K562 (cell line): ENCODE measurements around the gene GJA9. TPM values are rescaled to one million over a fixed set of nuclear protein-coding genes. Genes with fewer than 3 reads are reported as not detected.
A peak's percentile ranks its signal among the peaks of the same experiment; 100 is the strongest.

Source experiments
- ATF2 ChIP-seq: sonication (generic); formaldehyde crosslinking; IDR thresholded peaks from 2 replicates; pipeline ENCODE4 v1.8.1; 2022; ENCODE audit warnings: missing genetic modification reagents
- FOXK1 ChIP-seq: sonication (generic); formaldehyde crosslinking; IDR thresholded peaks from 2 replicates; pipeline ENCODE4 v1.8.0; 2022; ENCODE audit warnings: missing genetic modification reagents, mild to moderate bottlenecking, borderline replicate concordance
- GABPA ChIP-seq: fragments of 200-800 bp; sonication (Bioruptor generic); conservative IDR thresholded peaks from 2 replicates; pipeline ENCODE4 v1.6.1; 2016; ENCODE audit warnings: low read depth, missing genetic modification characterization, missing compliant biosample characterization
- ILF3 ChIP-seq: fragments of 450-650 bp; IDR thresholded peaks from 2 replicates; pipeline ENCODE4 v1.6.1; 2018; ENCODE audit warnings: antibody characterized with exemption, mild to moderate bottlenecking, moderate library complexity, borderline replicate concordance
- KHSRP ChIP-seq: fragments of 450-650 bp; IDR thresholded peaks from 2 replicates; pipeline ENCODE4 v1.6.1; 2017
- MCM7 ChIP-seq, 2 experiments: fragments of 450-650 bp; IDR thresholded peaks; 2 replicates each; pipeline ENCODE4 v1.6.1; 2016 to 2018
- NR1H2 ChIP-seq: sonication (generic); formaldehyde crosslinking; IDR thresholded peaks from 2 replicates; pipeline ENCODE4 v1.4.0; 2020; ENCODE audit warnings: mild to moderate bottlenecking, missing genetic modification reagents
- NRF1 ChIP-seq, 2 experiments: fragments of 450-650 bp; IDR thresholded peaks in 1 of 2; conservative IDR thresholded peaks in 1 of 2; 2 replicates each; pipeline ENCODE4 v1.6.1; 2014; ENCODE audit warnings: mild to moderate bottlenecking in 2 of 2
- POLR2B ChIP-seq: fragments of 450-650 bp; IDR thresholded peaks from 2 replicates; pipeline ENCODE4 v1.6.1; 2018; ENCODE audit warnings: low read depth; ENCODE audit not compliant: partially characterized antibody
- PREB ChIP-seq: sonication (generic); formaldehyde crosslinking; IDR thresholded peaks from 2 replicates; pipeline ENCODE4 v1.8.1; 2023; ENCODE audit warnings: mild to moderate bottlenecking, missing genetic modification reagents
- SIN3B ChIP-seq: fragments of 450-650 bp; IDR thresholded peaks from 2 replicates; pipeline ENCODE4 v1.6.1; 2017; ENCODE audit warnings: low read depth, mild to moderate bottlenecking, moderate library complexity
- STAT5A ChIP-seq: IDR thresholded peaks from 2 replicates; pipeline ENCODE4 v1.6.1; 2012; ENCODE audit warnings: low read length, inconsistent platforms, borderline replicate concordance
- ZBTB9 ChIP-seq: fragments of 450-650 bp; formaldehyde crosslinking; IDR thresholded peaks from 2 replicates; pipeline ENCODE4 v1.4.0; 2020; ENCODE audit warnings: mild to moderate bottlenecking, moderate library complexity
- ZEB2 ChIP-seq: fragments of 450-650 bp; IDR thresholded peaks from 2 replicates; pipeline ENCODE4 v1.6.1; 2016
- ZNF165 ChIP-seq: fragments of 250-450 bp; sonication (Bioruptor Pico); IDR thresholded peaks from 2 replicates; pipeline ENCODE4 v1.4.0; 2020; ENCODE audit warnings: borderline replicate concordance
- polyA plus RNA-seq, 8 experiments: library from polyadenylated mRNA; depleted of rRNA in 4 of 8; stranded (reverse) in 5 of 8; unstranded in 3 of 8; fragments of >200 nt; fragmentation: Nextera tagmentation in 2 of 8; fragmentation: Illumina TruSeq in 1 of 8; extraction: Ambion mirVana in 2 of 8; extraction: Trizol in 1 of 8; gene quantifications; 2 replicates each; pipeline versions ENCODE4 v1.2.1 to v1.2.3, GENCODE V29; 2011 to 2014; ENCODE audit warnings: inconsistent platforms in 1 of 8, missing spikeins in 1 of 8
- total RNA-seq, 7 experiments: library from RNA; depleted of rRNA in 6 of 7; stranded (reverse); fragments of >200 nt in 6 of 7; fragmentation: Illumina TruSeq in 2 of 7; extraction: Trizol in 2 of 7; gene quantifications; 2 replicates each; pipeline versions ENCODE4 v1.2.1 to v1.2.3, GENCODE V29; 2011 to 2021; ENCODE audit warnings: low replicate concordance in 1 of 7
- TF ChIP-seq, protein P1 (sequence below), 2 experiments: fragments of 200-800 bp in 1 of 2; sonication (Bioruptor generic) in 1 of 2; sonication (generic) in 1 of 2; formaldehyde crosslinking in 1 of 2; IDR thresholded peaks in 1 of 2; conservative IDR thresholded peaks in 1 of 2; 2 replicates each; pipeline versions ENCODE4 v1.5.0 to v1.6.1; 2016 to 2020; ENCODE audit warnings: missing compliant biosample characterization in 1 of 2, missing genetic modification characterization in 1 of 2, missing genetic modification reagents in 1 of 2
- TF ChIP-seq, protein P2 (sequence below): sonication (generic); formaldehyde crosslinking; IDR thresholded peaks from 2 replicates; pipeline ENCODE4 v1.8.0; 2022; ENCODE audit warnings: mild to moderate bottlenecking, missing genetic modification reagents

GJA9 gene
- total and polyA plus RNA-seq, 9 of the 15 experiments (the other 6 are each of a cell fraction or from before 2014, with no cell fraction given) = not detected

GRCh38 chr1:38859561-38860453 lies 21.6 kb downstream of the GJA9 start, which contains the start of gene RRAGC (continued):
- TF ChIP-seq, protein P1, sequence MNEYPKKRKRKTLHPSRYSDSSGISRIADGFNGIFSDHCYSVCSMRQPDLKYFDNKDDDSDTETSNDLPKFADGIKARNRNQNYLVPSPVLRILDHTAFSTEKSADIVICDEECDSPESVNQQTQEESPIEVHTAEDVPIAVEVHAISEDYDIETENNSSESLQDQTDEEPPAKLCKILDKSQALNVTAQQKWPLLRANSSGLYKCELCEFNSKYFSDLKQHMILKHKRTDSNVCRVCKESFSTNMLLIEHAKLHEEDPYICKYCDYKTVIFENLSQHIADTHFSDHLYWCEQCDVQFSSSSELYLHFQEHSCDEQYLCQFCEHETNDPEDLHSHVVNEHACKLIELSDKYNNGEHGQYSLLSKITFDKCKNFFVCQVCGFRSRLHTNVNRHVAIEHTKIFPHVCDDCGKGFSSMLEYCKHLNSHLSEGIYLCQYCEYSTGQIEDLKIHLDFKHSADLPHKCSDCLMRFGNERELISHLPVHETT (CRISPR knock-in tag; conservative IDR thresholded peaks at IDR 0.05 in 1 of 2, IDR thresholded peaks at IDR 0.05 in 1 of 2) = peak in 1 of 2 experiments; percentile 92; a peak in 2 of 4 replicates
- TF ChIP-seq KHSRP = no peak
- TF ChIP-seq POLR2B = peak; percentile 18
- no peak for TF ChIP-seq MCM7 (IDR thresholded peaks at IDR 0.05)
- TF ChIP-seq ZNF165 (CRISPR knock-in tag) = no peak
- no peak; the same call in 1 of the 2 replicates for TF ChIP-seq NR1H2 (CRISPR knock-in tag)
- peak; percentile 86; the same call in 1 of the 2 replicates for TF ChIP-seq ZBTB9
- TF ChIP-seq GABPA (tag) = peak; percentile 76
- TF ChIP-seq ILF3 = no peak
- TF ChIP-seq NRF1 (conservative IDR thresholded peaks at IDR 0.05 in 1 of 2, IDR thresholded peaks at IDR 0.05 in 1 of 2) = peak in 1 of 2 experiments; percentile 38; a peak in 2 of 4 replicates
- TF ChIP-seq, protein P2, sequence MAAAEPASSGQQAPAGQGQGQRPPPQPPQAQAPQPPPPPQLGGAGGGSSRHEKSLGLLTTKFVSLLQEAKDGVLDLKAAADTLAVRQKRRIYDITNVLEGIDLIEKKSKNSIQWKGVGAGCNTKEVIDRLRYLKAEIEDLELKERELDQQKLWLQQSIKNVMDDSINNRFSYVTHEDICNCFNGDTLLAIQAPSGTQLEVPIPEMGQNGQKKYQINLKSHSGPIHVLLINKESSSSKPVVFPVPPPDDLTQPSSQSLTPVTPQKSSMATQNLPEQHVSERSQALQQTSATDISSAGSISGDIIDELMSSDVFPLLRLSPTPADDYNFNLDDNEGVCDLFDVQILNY (CRISPR knock-in tag) = no peak
- peak; percentile 66; the same call in 1 of the 2 replicates for TF ChIP-seq FOXK1 (CRISPR knock-in tag)
- TF ChIP-seq PREB (CRISPR knock-in tag) = no peak
- TF ChIP-seq ZEB2 = peak; percentile 53; the same call in 1 of the 2 replicates
- TF ChIP-seq ATF2 (CRISPR knock-in tag) = no peak
- TF ChIP-seq STAT5A = no peak; the same call in 1 of the 2 replicates
- peak; percentile 64 for TF ChIP-seq SIN3B
